Loucy (cell line): ENCODE measurements around the gene GRIA3.

ENCODE experiments used
- EZH2phosphoT487 ChIP-seq: fragments of 200-600 bp; IDR thresholded peaks from 2 replicates; pipeline ENCODE4 v1.6.1; 2018; ENCODE audit warnings: antibody characterized with exemption, mild to moderate bottlenecking, moderate library complexity, borderline replicate concordance
- TF ChIP-seq, protein P1 (sequence below): fragments of 200-600 bp; sonication (generic); conservative IDR thresholded peaks from 2 replicates; pipeline ENCODE4 v1.5.1; 2014; ENCODE audit warnings: mild to moderate bottlenecking, antibody characterized with exemption, low read length

GRCh38 chrX:123405231-123405630 lies 221.2 kb downstream of the GRIA3 start:
- TF ChIP-seq, protein P1, sequence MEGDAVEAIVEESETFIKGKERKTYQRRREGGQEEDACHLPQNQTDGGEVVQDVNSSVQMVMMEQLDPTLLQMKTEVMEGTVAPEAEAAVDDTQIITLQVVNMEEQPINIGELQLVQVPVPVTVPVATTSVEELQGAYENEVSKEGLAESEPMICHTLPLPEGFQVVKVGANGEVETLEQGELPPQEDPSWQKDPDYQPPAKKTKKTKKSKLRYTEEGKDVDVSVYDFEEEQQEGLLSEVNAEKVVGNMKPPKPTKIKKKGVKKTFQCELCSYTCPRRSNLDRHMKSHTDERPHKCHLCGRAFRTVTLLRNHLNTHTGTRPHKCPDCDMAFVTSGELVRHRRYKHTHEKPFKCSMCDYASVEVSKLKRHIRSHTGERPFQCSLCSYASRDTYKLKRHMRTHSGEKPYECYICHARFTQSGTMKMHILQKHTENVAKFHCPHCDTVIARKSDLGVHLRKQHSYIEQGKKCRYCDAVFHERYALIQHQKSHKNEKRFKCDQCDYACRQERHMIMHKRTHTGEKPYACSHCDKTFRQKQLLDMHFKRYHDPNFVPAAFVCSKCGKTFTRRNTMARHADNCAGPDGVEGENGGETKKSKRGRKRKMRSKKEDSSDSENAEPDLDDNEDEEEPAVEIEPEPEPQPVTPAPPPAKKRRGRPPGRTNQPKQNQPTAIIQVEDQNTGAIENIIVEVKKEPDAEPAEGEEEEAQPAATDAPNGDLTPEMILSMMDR, result no peak
- TF ChIP-seq EZH2phosphoT487, result no peak
